Measurements from ENCODE around the gene GRIK3. TPM values are rescaled to one million over a fixed set of nuclear protein-coding genes. Genes with fewer than 3 reads are reported as not detected.

The GRIK3 gene
- total and polyA plus RNA-seq, 2 experiments from 2014 or later: under 0.01 TPM; not detected in 1

DNA sequence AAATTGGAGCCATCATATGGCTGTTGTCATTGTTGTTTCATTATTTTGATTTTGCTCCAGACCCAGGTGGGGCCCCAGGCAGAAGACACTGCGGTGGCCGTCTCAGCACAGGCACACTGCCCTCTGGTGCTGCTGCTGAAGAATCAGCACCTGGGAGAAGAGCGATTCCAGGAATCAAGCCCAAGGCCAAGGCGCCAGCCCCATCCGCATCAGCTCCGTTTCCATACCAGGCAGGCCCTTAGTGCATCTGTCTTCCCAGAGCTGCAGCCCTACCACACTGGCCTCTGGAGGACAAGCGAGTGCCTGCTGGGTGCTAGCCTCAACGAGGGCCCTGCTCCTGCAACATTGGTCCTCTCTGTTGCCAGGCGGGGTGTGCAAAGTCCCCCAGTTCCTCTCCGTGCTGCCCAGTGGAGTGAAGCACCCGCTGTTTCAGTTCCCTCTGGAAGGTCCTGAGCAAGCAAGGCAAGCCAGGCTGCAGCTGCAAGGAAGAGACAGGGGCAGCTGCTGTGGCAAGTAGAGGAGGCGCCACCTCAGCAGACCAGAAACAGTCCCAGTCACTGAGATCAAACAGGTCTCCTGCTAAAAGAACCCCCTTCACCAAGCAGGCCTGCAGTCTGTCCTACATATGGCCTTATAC, 5.2 kb downstream of the GRIK3 start:
- no peaks in the 10 kb centered on the region for H3K4me1 ChIP-seq (ENCODE audit: insufficient read depth)
- no peaks in the 10 kb centered on the region for H3K9me3 ChIP-seq (ENCODE audit: low read depth)
- WGBS (ENCODE audit: low lambda C conversion rate, missing lambda C conversion rate): 53% methylated on average over 12 of the region's 12 CpGs
- H2AFZ ChIP-seq: no peak overlapping the region
- H3K79me2 ChIP-seq: no peaks in the 10 kb centered on the region
- H3K27ac ChIP-seq: no peak overlapping the region
- H3K4me2 ChIP-seq: no peak overlapping the region
- no peaks in the 10 kb centered on the region for H4K20me1 ChIP-seq (ENCODE audit: insufficient read depth, poor library complexity, severe bottlenecking)
- no peak for DNase-seq (ENCODE audit: low spot score)
- no peak for TF ChIP-seq EZH2 (IDR thresholded peaks at IDR 0.05; ENCODE audit: borderline replicate concordance)
- TF ChIP-seq EZH2phosphoT487 (IDR thresholded peaks at IDR 0.05; ENCODE audit: low read depth, severe bottlenecking, unreplicated experiment): no peak
- TF ChIP-seq, protein P1, sequence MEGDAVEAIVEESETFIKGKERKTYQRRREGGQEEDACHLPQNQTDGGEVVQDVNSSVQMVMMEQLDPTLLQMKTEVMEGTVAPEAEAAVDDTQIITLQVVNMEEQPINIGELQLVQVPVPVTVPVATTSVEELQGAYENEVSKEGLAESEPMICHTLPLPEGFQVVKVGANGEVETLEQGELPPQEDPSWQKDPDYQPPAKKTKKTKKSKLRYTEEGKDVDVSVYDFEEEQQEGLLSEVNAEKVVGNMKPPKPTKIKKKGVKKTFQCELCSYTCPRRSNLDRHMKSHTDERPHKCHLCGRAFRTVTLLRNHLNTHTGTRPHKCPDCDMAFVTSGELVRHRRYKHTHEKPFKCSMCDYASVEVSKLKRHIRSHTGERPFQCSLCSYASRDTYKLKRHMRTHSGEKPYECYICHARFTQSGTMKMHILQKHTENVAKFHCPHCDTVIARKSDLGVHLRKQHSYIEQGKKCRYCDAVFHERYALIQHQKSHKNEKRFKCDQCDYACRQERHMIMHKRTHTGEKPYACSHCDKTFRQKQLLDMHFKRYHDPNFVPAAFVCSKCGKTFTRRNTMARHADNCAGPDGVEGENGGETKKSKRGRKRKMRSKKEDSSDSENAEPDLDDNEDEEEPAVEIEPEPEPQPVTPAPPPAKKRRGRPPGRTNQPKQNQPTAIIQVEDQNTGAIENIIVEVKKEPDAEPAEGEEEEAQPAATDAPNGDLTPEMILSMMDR (IDR thresholded peaks at IDR 0.05; ENCODE audit: poor library complexity): no peak
- no peaks in the 10 kb centered on the region for H3K36me3 ChIP-seq (replicated peaks; ENCODE audit: insufficient read depth, low read depth)
- peaks cover 71% of the 10 kb centered on the region for H3K27me3 ChIP-seq
- H3K4me3 ChIP-seq: no peak overlapping the region
- no peaks in the 10 kb centered on the region for H3K9me2 ChIP-seq (replicated peaks; ENCODE audit: insufficient read depth)

DNA sequence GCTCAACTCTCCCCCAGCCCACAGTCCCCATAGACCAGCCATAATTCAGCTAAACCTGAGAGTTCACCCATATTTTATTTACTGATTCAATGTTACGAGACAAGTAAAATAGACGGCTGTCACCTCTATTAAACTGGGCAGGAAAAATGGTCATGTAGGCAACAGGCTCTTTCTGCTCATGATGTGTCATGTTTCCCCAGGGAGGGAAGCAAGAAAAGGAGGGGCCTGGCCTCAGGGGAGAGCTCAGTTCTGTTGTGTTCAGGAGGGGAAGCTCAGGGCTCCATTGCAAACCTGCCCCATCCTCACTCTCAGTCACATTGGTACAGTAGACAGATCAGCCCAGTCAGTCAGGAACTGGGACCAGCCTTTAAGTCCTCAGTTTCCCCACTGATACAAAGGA, 12.8 kb downstream of the GRIK3 start:
- no peaks in the 10 kb centered on the region for H4K20me1 ChIP-seq (ENCODE audit: insufficient read depth, poor library complexity, severe bottlenecking)
- no peaks in the 10 kb centered on the region for H3K36me3 ChIP-seq (replicated peaks; ENCODE audit: insufficient read depth, low read depth)
- no peak overlapping the region for H3K27ac ChIP-seq
- H2AFZ ChIP-seq: no peak overlapping the region
- 93% methylated on average over 2 of the region's 2 CpGs for WGBS (ENCODE audit: low lambda C conversion rate, missing lambda C conversion rate)
- DNase-seq (ENCODE audit: low spot score): no peak
- no peaks in the 10 kb centered on the region for H3K4me1 ChIP-seq (ENCODE audit: insufficient read depth)
- peaks cover 5% of the 10 kb centered on the region for H3K27me3 ChIP-seq
- no peaks in the 10 kb centered on the region for H3K9me3 ChIP-seq (ENCODE audit: low read depth)
- H3K79me2 ChIP-seq: no peaks in the 10 kb centered on the region
- H3K4me2 ChIP-seq: no peak overlapping the region
- no peaks in the 10 kb centered on the region for H3K9me2 ChIP-seq (replicated peaks; ENCODE audit: insufficient read depth)
- no peak overlapping the region for H3K4me3 ChIP-seq
- TF ChIP-seq, protein P1 (IDR thresholded peaks at IDR 0.05; ENCODE audit: poor library complexity): no peak

DNA sequence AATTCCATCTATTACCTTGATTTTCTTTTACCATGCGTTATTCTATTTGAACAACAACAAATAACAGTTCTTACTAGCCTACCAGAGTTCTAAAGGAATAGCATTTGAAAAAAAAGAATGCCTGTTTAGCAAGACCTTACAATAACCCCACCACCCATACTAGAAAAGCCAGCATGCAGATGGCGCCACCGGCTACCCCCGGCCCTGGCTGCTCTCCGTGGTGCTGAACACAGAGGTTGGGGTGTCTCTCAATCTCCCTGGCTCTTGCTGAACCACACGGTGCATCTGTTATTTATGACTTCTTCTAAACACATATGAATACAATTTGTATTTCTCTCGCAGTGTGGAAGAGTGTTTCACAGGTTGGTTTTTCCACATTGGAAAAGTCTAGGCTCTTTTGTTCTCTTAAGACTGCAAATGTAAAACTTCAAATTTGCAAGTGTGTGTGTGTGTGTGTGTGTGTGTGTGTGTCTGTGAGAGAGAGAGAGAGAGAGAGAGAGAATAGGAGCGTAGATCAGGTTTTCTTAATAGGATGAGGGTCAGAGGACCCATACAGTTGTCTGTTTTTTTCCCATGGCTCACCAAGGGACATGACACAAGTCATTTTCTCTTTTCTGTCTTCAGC, 13.6 kb downstream of the GRIK3 start:
- 10% methylated on average over 8 of the region's 8 CpGs for WGBS (ENCODE audit: low lambda C conversion rate, missing lambda C conversion rate)
- no peaks in the 10 kb centered on the region for H3K36me3 ChIP-seq (replicated peaks; ENCODE audit: insufficient read depth, low read depth)
- H3K27ac ChIP-seq: no peak overlapping the region
- no peaks in the 10 kb centered on the region for H3K79me2 ChIP-seq
- no peaks in the 10 kb centered on the region for H3K9me2 ChIP-seq (replicated peaks; ENCODE audit: insufficient read depth)
- H3K4me2 ChIP-seq: no peak overlapping the region
- H3K9me3 ChIP-seq (ENCODE audit: low read depth): no peaks in the 10 kb centered on the region
- H4K20me1 ChIP-seq (ENCODE audit: insufficient read depth, poor library complexity, severe bottlenecking): no peaks in the 10 kb centered on the region
- no peak overlapping the region for H3K4me3 ChIP-seq
- no peak overlapping the region for H2AFZ ChIP-seq
- peaks cover 5% of the 10 kb centered on the region for H3K27me3 ChIP-seq
- no peak for TF ChIP-seq EZH2phosphoT487 (IDR thresholded peaks at IDR 0.05; ENCODE audit: low read depth, severe bottlenecking, unreplicated experiment)
- TF ChIP-seq, protein P1 (IDR thresholded peaks at IDR 0.05; ENCODE audit: poor library complexity): no peak
- no peak for TF ChIP-seq EZH2 (IDR thresholded peaks at IDR 0.05; ENCODE audit: borderline replicate concordance)
- H3K4me1 ChIP-seq (ENCODE audit: insufficient read depth): no peaks in the 10 kb centered on the region
- DNase-seq (ENCODE audit: low spot score): peak; percentile 51
